Measurements from ENCODE around the gene TNFRSF13B.
"Not testable (repeated sequence)": the region's sequence is repeated elsewhere in the genome, so short reads cannot be mapped to it uniquely, and the experiment has no call there.

Gene TNFRSF13B

GRCh38 chr17:17004997-17005614, 33.2 kb upstream of the TNFRSF13B start:
- not testable (repeated sequence) for DNase-seq

- DNase-seq, result no peak
Observed at GRCh38 chr17:17004251-17004996, 32.5 kb upstream of the TNFRSF13B start.

- not testable (repeated sequence) for DNase-seq
Observed at GRCh38 chr17:17002731-17003715, 31.1 kb upstream of the TNFRSF13B start.

GRCh38 chr17:17001874-17002520, 30.1 kb upstream of the TNFRSF13B start:
- peak; percentile 19 for DNase-seq

GRCh38 chr17:17001076-17001777, 29.3 kb upstream of the TNFRSF13B start:
- no peak for DNase-seq

GRCh38 chr17:16999931-17000625, 28.2 kb upstream of the TNFRSF13B start:
- DNase-seq, result no peak

GRCh38 chr17:16997514-16998429, 25.9 kb upstream of the TNFRSF13B start:
- no peak for DNase-seq

- not testable (repeated sequence) for DNase-seq
Observed at GRCh38 chr17:16996726-16997125, 24.8 kb upstream of the TNFRSF13B start.

- no peak for DNase-seq
Observed at GRCh38 chr17:16995930-16996329, 24.0 kb upstream of the TNFRSF13B start.

- no peak for DNase-seq
Observed at GRCh38 chr17:16994631-16995030, 22.7 kb upstream of the TNFRSF13B start.

GRCh38 chr17:16991349-16992009, 19.6 kb upstream of the TNFRSF13B start:
- DNase-seq, result peak; percentile 40

GRCh38 chr17:16989953-16990860, 18.3 kb upstream of the TNFRSF13B start:
- DNase-seq, result no peak

- DNase-seq, result peak; percentile 67
Observed at GRCh38 chr17:16989230-16989952, 17.5 kb upstream of the TNFRSF13B start.

- DNase-seq, result no peak
Observed at GRCh38 chr17:16988749-16989229, 16.9 kb upstream of the TNFRSF13B start.

GRCh38 chr17:16987830-16988601, 16.1 kb upstream of the TNFRSF13B start:
- DNase-seq, result peak; percentile 97

- DNase-seq, result no peak
Observed at GRCh38 chr17:16987066-16987829, 15.3 kb upstream of the TNFRSF13B start.

Data from MV-4-11 (cell line).